PC-3 (cell line): ENCODE results near the gene WDR33. TPM values are rescaled to one million over a fixed set of nuclear protein-coding genes. Genes with fewer than 3 reads are reported as not detected.

ENCODE experiments used
- ATAC-seq: fragments of 200-7000 bp; cut with Tn5 transposase; 2 replicates; pipeline ENCODE4 v1.9.1; 2020; ENCODE audit warnings: mild to moderate bottlenecking, moderate library complexity
- BruUV-seq: library from RNA; stranded (reverse); fragments of 400-500 nt; replicated peaks from 2 replicates; lab custom pipeline; 2021; lab: Mats Ljungman, UMichigan
- CTCF ChIA-PET: fragments of 300-600 bp; sonication (Branson Sonifier 250); formaldehyde crosslinking; loops from one replicate; lab custom pipeline; 2022; ENCODE audit warnings: antibody characterized with exemption; lab: Charles Lee
- POLR2A ChIA-PET: fragments of 300-600 bp; sonication (Branson Sonifier 250); formaldehyde crosslinking; loops from one replicate; lab custom pipeline; 2022; ENCODE audit warnings: antibody characterized with exemption; ENCODE audit not compliant: unreplicated experiment; lab: Charles Lee
- DNase-seq: peaks from one replicate; pipeline ENCODE4 v3.0.0-alpha.2; 2015
- H2AFZ ChIP-seq: fragments of 300-600 bp; sonication (generic); 2 replicates; pipeline ENCODE4 v1.6.0; 2016; ENCODE audit warnings: antibody characterized with exemption, low read length
- H3F3A ChIP-seq: fragments of 300-600 bp; sonication (generic); one replicate; pipeline ENCODE4 v1.6.0; 2017; ENCODE audit warnings: antibody characterized with exemption, low read length, control low read depth, mild to moderate bottlenecking; ENCODE audit not compliant: unreplicated experiment
- H3K27ac ChIP-seq: fragments of 300-600 bp; sonication (generic); 2 replicates; pipeline ENCODE4 v1.5.1; 2016; ENCODE audit warnings: mild to moderate bottlenecking, low read length
- H3K27me3 ChIP-seq: fragments of 300-600 bp; sonication (generic); 2 replicates; pipeline ENCODE4 v1.6.1; 2016; ENCODE audit warnings: low read length, mixed read lengths
- H3K36me3 ChIP-seq: fragments of 300-600 bp; sonication (generic); 2 replicates; pipeline ENCODE4 v1.6.1; 2016; ENCODE audit warnings: low read depth, mixed run types, low read length, mixed read lengths
- H3K4me1 ChIP-seq: fragments of 300-600 bp; sonication (generic); 2 replicates; pipeline ENCODE4 v1.5.1; 2016; ENCODE audit warnings: low read length; ENCODE audit not compliant: insufficient read depth
- H3K4me2 ChIP-seq: fragments of 300-600 bp; sonication (generic); 2 replicates; pipeline ENCODE4 v1.6.0; 2016; ENCODE audit warnings: low read length
- H3K4me3 ChIP-seq: fragments of 300-600 bp; sonication (generic); 2 replicates; pipeline ENCODE4 v1.5.1; 2016; ENCODE audit warnings: mild to moderate bottlenecking, low read length, mixed read lengths
- H3K79me2 ChIP-seq: fragments of 300-600 bp; sonication (generic); 2 replicates; pipeline ENCODE4 v1.6.1; 2017; ENCODE audit warnings: low read length, mixed read lengths
- H3K9ac ChIP-seq: fragments of 300-600 bp; sonication (generic); 2 replicates; pipeline ENCODE4 v1.6.0; 2016; ENCODE audit warnings: mild to moderate bottlenecking, low read length
- H3K9me2 ChIP-seq: fragments of 300-600 bp; sonication (generic); replicated peaks from 2 replicates; pipeline ENCODE4 v1.6.1; 2016; ENCODE audit warnings: mixed run types, low read length, mixed read lengths
- H3K9me3 ChIP-seq: fragments of 300-600 bp; sonication (generic); 2 replicates; pipeline ENCODE4 v1.6.1; 2016; ENCODE audit warnings: low read length, mixed read lengths
- H4K20me1 ChIP-seq: fragments of 300-600 bp; sonication (generic); 2 replicates; pipeline ENCODE4 v1.6.1; 2016; ENCODE audit warnings: low read length, mixed read lengths
- CTCF ChIP-seq: fragments of 300-600 bp; sonication (generic); conservative IDR thresholded peaks from 2 replicates; pipeline ENCODE4 v1.5.1; 2017; ENCODE audit warnings: antibody characterized with exemption, low read depth, mild to moderate bottlenecking, low read length
- EZH2 ChIP-seq: fragments of 300-600 bp; sonication (generic); IDR thresholded peaks from one replicate; pipeline ENCODE4 v1.6.1; 2017; ENCODE audit warnings: antibody characterized with exemption, mild to moderate bottlenecking, low read length; ENCODE audit not compliant: unreplicated experiment
- EZH2phosphoT487 ChIP-seq: fragments of 300-600 bp; sonication (generic); IDR thresholded peaks from 2 replicates; pipeline ENCODE4 v1.6.1; 2018; ENCODE audit warnings: mild to moderate bottlenecking, antibody characterized with exemption, low read length, borderline replicate concordance
- intact Hi-C: fragments of 100-400 bp; cut with micrococcal nuclease; formaldehyde crosslinking; loops from 2 replicates; pipeline ENCODE4 v1.9.0; 2023
- total RNA-seq: library from RNA; depleted of rRNA; stranded (reverse); fragments of >200 nt; gene quantifications from 2 replicates; pipeline ENCODE4 v1.2.3, GENCODE V29; 2014

The WDR33 gene
- total RNA-seq, 1 experiment from 2014 or later, result 31.7 TPM

GRCh38 chr2:127680706-127681287, 130.2 kb downstream of the WDR33 start:
- Histone ChIP-seq H3F3A (no peaks in the 10 kb centered on the region), H3K9me3 (no peaks in the 10 kb centered on the region), H3K4me1 (no peaks in the 10 kb centered on the region), H3K4me2 (no peak overlapping the region), H3K79me2 (no peaks in the 10 kb centered on the region), H3K4me3 (no peak overlapping the region), H3K9ac (no peak overlapping the region), H2AFZ (no peak overlapping the region), H3K9me2 (no peaks in the 10 kb centered on the region), H3K36me3 (no peaks in the 10 kb centered on the region), H3K27me3 (no peaks in the 10 kb centered on the region), H3K27ac (no peak overlapping the region), H4K20me1 (no peaks in the 10 kb centered on the region)
- POLR2A ChIA-PET, result no interaction called here
- TF ChIP-seq EZH2phosphoT487, result no peak
- no peak for TF ChIP-seq EZH2
- TF ChIP-seq CTCF, result no peak
- ATAC-seq (no peak), DNase-seq (no peak)
- intact Hi-C loops, result no loop called here
- BruUV-seq, result no TSS peak
- CTCF ChIA-PET, result no interaction called here

- POLR2A ChIA-PET, result interaction anchor here (0.7 kb wide), 1 partner anchor 342 kb away, joined by 3 read pairs; no protein-coding TSS in a partner anchor
- no TSS peak for BruUV-seq
- no peak overlapping the region for H3K27ac ChIP-seq
- no peaks in the 10 kb centered on the region for H3K9me2 ChIP-seq
- H3F3A ChIP-seq, result no peaks in the 10 kb centered on the region
- ATAC-seq (no peak), DNase-seq (no peak)
- no peak overlapping the region for H3K4me3 ChIP-seq
- intact Hi-C loops, result no loop called here
- no peak for TF ChIP-seq CTCF
- no peak for TF ChIP-seq EZH2phosphoT487
- no peak for TF ChIP-seq EZH2
- CTCF ChIA-PET, result interaction anchor here (0.7 kb wide), 1 partner anchor 201 kb away, joined by 4 read pairs; no protein-coding TSS in a partner anchor
- H3K4me1 ChIP-seq, result no peaks in the 10 kb centered on the region
- no peak overlapping the region for H3K9ac ChIP-seq
- H3K9me3 ChIP-seq, result no peaks in the 10 kb centered on the region
- H3K4me2 ChIP-seq, result no peak overlapping the region
- no peaks in the 10 kb centered on the region for H3K27me3 ChIP-seq
- H4K20me1 ChIP-seq, result no peaks in the 10 kb centered on the region
- no peaks in the 10 kb centered on the region for H3K36me3 ChIP-seq
- no peak overlapping the region for H2AFZ ChIP-seq
- no peaks in the 10 kb centered on the region for H3K79me2 ChIP-seq
Measured at GRCh38 chr2:127679680-127680361, 131.2 kb downstream of the WDR33 start.

GRCh38 chr2:127678991-127679390, 132.0 kb downstream of the WDR33 start:
- H3K9ac ChIP-seq, result no peak overlapping the region
- DNase-seq (no peak), ATAC-seq (no peak)
- no peak overlapping the region for H2AFZ ChIP-seq
- H3K4me2 ChIP-seq, result no peak overlapping the region
- H3K27me3 ChIP-seq, result no peaks in the 10 kb centered on the region
- H3K4me3 ChIP-seq, result no peak overlapping the region
- H4K20me1 ChIP-seq, result no peaks in the 10 kb centered on the region
- no peaks in the 10 kb centered on the region for H3K36me3 ChIP-seq
- H3F3A ChIP-seq, result no peaks in the 10 kb centered on the region
- no peak overlapping the region for H3K27ac ChIP-seq
- no peaks in the 10 kb centered on the region for H3K79me2 ChIP-seq
- BruUV-seq, result no TSS peak
- no peaks in the 10 kb centered on the region for H3K9me3 ChIP-seq
- ChIA-PET POLR2A (no interaction called here), CTCF (no interaction called here)
- intact Hi-C loops, result no loop called here
- peaks cover 5% of the 10 kb centered on the region; the same call in 1 of the 2 replicates for H3K4me1 ChIP-seq
- no peaks in the 10 kb centered on the region for H3K9me2 ChIP-seq
- TF ChIP-seq EZH2phosphoT487, result no peak
- no peak for TF ChIP-seq EZH2
- TF ChIP-seq CTCF, result no peak
